ENCODE data around the gene TMEM232.

Gene TMEM232

DNA sequence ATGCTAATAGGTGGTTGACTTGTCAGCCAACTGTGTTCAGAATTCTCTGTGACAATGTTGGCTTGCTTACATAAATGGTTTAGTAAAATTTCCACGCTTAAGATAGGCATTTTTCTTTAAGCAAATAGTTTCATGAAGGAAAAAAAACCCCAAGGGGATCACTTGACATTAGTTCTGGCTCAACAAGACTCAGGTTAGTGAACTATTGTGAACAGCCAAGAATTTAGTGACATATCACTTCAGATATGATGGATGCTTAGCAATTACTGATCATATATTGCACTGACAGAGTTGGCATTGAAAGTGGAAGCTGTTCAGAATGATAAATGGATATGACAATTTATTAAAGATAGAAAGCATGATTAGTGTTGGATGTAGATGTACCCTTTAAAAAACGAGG, 218.5 kb downstream of the TMEM232 start:
- DNase-seq = no peak

DNA sequence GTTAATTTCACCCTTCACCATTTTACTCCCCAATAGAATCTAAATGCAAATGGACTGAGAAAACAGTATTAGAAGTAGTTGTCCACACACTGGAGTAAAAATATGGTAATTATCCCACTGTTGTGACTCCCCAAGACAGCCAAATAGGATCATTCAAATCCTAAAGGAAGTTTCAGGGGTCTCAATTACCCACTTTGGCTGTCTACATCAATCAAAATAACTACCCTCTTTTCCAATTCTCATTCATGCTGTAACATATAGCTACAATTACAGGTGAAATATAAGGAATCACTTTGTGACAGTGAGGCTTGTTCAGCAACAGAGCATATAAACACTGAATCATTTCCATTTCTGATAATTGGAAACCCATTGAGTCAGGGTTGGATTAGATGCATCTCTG, 220.1 kb downstream of the TMEM232 start:
- DNase-seq = no peak

DNA sequence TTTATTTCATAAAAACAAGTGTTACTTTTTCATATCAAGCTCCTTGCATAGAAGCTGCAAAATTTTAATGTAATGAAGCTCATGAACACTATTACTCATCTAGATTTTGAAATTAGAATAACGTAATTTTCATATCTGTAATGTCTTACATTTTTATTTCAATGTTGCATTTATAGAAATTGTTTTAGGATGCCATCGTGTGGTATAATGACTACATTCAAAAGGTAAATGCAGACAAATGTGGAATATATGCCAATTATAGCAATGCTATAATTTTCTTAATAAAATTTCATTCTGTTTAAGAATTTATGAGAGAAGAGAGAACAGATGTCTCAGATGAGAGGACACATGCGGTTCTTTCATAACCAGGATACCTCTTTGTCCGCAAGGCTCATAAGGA, 230.2 kb downstream of the TMEM232 start:
- no peak for DNase-seq

DNA sequence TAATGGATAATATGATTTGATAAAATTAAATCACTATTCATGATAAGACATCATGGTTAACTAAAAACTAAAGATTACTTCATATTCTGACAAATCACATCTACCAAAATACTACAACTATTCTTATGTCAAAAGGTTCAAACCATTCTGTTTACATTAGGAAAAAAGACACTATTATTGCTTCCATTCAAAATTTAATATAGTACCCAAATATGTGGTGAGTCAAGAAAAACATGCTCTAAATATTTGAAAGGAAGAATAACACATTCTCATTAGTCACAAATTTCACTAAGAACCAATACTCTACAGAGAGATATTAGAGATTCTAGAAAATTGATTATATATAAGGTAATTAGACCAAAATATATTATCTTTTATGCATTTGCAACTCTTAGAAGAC, 234.0 kb downstream of the TMEM232 start:
- DNase-seq = no peak

- no peak for DNase-seq
These were observed 247.6 kb downstream of the TMEM232 start for GRCh38 chr5:110478895-110479294.

DNA sequence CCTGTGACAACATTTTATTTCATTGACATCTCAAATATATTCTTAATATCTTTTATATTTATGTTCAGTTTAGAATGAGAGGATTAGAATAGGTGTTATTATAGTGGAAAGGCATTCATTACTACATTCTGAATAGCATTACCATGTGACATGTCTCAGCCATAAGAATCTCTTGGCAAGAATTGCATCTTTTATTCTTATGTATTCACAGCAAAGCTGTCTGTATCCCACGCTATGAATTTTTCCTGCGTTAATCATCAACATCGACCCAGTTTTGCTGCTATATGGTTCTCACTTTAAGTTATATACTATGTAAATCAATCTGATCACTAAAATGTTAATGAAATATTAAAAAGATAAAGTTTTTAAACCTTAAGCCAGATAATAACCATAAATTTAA, 248.6 kb downstream of the TMEM232 start:
- DNase-seq = no peak

DNA sequence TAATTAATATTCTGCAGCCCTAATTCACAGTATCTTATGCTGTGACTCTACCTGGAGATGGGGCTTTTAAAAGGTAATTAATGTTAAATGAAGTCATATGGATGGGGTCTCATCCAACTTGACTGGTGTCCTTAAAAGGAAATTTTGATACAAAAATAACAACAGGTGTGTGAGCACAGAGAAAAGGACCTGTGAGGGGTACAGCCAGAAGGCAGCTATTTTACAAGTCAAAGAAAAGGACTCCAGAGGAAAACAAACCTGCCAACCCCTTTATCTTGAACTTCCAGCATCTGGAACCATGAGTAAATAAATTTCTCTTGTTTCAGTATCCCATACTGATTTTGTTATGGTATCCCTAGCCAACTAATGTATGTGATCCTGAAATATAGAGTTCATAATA, 250.3 kb downstream of the TMEM232 start:
- DNase-seq = no peak

GRCh38 chr5:110475529-110475928, 250.9 kb downstream of the TMEM232 start:
- DNase-seq = no peak

DNA sequence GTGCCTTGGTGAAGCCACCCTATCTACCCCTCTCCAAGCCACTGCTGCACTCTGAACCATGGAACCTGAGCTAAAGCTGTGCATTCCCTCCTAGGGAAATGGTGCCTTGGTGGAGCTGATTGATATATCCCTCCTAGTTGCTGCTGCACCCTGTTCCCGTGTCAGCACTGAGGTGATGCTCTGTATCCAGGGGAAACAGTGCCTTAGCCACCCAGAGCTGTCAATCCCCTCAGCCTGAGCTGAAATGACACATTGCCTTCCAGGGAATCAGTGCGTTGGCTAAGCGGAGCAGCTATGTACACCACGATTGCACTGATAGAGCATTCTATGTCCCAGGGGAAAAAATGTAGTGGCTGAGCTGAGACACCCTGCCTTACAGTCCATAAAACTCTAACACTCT, 257.0 kb downstream of the TMEM232 start:
- DNase-seq = no peak

GRCh38 chr5:110463106-110463505, 263.4 kb downstream of the TMEM232 start:
- no peak for DNase-seq

DNA sequence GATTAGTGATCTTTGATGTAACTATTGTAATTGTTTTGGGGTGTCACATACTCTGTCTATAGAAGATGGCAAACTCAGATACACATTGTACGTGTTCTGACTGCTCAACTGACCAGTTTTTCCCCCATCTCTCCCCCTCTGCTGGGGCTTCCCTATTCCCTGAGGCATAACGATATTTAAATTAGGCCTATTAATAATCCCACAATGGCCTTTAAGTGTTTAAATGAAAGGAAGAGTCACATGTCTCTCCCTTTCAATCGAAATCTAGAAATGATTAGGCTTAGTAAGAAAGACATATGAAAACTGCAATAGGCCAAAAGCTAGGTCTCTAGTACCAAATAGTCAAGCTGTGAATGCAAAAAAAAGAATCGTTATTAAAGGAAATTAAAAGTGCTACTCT, 265.6 kb downstream of the TMEM232 start:
- no peak for DNase-seq

- no peak for DNase-seq
These were observed 268.2 kb downstream of the TMEM232 start for GRCh38 chr5:110458313-110458712.

- no peak for DNase-seq
These were observed 283.6 kb downstream of the TMEM232 start for GRCh38 chr5:110442856-110443255.

GRCh38 chr5:110441035-110441434, 285.4 kb downstream of the TMEM232 start:
- no peak for DNase-seq

GRCh38 chr5:110440058-110440457, 286.4 kb downstream of the TMEM232 start:
- no peak for DNase-seq

DNA sequence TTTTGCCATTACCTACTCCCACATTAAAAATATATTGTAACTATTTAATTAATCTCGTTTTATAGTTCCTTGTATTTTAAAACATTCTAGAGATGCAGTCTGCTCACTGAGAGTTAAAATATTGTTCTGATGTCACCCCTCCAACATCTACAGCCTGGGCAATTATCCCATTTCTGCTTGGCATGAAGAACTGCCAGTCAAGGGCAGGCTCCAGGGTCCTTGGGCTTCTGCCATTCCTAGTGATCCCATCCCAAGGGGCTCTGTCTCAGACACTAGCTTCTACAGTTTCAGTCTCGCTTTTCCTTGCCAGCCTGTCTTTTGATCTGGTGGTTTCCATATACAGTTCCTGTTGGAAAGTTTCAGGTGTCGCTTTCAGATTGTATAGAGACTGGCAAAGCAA, 287.2 kb downstream of the TMEM232 start:
- no peak for DNase-seq

DNA sequence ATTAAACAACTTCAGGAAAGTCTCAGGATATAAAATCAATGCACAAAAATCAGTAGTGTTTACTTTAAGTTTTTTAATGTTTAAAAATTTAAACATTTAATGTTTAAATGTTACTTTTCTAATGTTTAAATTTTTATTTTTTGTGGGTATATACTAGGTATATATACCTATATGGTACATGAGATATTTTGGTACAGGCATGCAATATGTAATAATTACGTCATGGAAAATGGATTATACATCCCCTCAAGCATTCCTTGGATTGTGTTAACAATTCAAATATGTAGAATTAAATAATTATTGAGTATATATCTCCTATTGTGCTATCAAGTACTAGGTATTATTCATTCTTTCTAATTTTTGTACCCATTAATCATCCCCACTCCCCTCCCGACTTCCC, 291.3 kb downstream of the TMEM232 start:
- DNase-seq = no peak

- DNase-seq = no peak
These were observed 294.9 kb downstream of the TMEM232 start for GRCh38 chr5:110431603-110432002.

DNA sequence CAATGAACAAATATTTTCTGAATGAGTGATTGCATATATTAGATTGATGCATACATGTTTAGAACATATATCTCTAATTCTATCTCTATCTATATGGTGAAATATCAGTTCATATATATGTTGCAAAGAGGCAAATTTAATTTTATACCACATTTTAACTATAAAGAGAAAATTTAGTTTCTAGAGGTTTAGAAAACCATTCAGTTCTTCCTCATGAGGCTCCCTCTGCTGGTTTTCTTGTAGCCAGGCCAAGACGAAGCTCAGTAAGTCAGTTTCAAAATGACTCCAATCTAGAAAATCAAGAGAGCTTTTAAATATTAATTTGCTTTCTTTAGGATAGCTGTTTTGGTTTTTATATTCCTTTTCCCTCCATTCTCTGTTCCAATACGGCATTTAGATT, 312.1 kb downstream of the TMEM232 start:
- DNase-seq = peak in 1 of 2 donors; percentile 7

DNA sequence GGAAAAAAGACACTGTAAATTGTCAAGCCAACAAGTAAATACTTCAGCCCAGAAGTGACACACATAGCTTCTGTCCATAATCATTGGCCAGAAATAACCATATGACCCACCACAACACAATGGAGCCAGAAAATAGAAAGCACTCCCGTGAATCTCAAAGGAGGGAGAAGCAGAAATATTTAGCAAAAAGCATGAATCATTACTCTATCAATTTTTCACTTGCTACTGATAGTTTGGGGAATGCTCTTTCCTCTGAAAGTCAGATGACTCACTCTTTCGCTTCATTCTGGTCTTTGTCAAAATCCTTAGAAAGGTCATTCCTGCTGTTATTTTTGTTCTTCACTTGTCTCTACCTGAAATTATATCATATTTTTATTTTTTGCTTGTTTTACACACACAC, 312.6 kb downstream of the TMEM232 start:
- no peak for DNase-seq

DNA sequence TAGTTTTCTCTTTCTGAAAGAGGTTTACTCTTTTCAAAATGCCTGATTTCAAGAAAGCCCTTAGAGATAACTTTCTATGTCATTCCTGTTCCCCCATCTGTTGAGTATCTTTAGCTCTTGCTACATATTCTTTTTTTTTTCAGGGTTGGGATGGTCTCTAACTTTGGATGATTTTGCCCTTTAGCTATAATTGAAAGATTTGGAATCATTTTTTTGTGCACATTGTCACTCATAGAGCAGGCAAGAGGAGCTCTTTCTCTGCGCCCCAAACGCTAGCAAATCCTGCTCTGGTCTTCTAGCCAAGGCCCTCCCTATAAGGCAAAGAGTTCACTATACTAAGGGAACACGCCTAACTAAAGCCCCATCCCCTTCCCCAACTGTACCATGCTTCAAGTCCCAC, 316.9 kb downstream of the TMEM232 start:
- DNase-seq = no peak

DNA sequence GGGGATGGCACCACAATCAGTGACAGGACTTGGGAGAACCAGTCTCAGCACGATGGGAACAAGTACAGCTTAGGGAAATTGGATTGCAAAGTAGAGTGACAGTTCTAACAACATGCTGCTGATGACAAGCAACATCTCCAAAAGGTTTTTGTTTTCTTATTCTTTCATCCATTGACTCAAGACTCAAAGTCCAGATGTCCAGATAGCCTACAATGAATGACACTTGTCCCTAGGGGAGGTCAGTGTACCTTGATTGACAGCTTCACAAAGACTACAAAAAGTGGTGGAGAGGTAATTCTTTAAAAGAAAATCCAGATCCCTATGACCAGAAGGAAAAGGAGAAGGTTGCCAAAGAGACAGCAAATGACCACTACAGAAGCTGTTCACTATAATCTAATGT, 323.9 kb downstream of the TMEM232 start:
- no peak for DNase-seq

DNA sequence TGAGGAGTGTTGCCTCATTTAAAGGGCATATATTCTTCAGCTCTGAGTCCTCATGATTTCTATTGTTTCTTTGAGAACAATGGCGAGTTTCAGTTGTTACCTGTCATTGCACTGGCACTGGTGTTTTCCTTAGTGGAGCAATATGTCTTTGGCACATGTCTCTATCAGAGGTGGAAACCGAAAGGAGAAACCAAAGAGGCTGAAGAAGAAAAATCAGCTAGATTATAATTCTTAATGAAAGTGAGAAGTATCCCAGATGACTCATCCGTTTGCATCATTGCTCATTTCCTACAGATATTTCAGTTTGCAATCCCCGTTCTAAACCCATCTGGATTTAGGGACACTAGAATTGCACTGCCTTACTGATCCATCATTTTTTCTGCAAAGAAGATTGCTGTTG, 324.6 kb downstream of the TMEM232 start:
- peak; percentile 5 to 14 for DNase-seq

DNA sequence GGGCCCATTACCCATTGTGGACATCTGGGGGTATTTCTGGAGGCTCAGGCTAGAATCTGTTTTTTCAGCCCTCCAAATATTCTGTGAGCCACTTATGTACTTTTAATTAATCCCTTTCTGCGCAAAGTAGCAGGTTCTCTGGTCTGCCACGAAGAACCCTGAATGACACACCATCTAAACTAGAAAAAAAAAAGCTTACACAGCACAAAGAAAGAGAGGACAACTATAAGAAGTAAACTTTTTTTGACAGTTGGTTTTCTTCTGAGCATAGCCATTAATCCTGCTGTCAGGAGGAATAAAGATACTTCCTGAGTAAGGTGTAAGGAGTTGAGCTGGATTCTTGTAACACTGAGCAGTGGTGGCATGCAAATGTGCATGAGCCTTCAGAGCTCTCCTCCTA, 327.5 kb downstream of the TMEM232 start:
- no peak for DNase-seq

- no peak for DNase-seq
These were observed 329.2 kb downstream of the TMEM232 start for GRCh38 chr5:110397281-110397680.

GRCh38 chr5:110386782-110387181, 339.7 kb downstream of the TMEM232 start:
- no peak for DNase-seq

Measured in inflammatory macrophage (primary cell).